Stimulated activated naive B cell treated with anti-CD40 and anti-IgM and Interleukin-4, amounts not matched to agents 10 μg/mL and 1 μg/mL and 100 μg/mL, for 72 hours (primary cell): ENCODE data around the gene HOXB5.

ENCODE experiments used
- ATAC-seq, 2 donors: fragments of 150-1000 bp; cut with Tn5 transposase; replicated peaks; 2 replicates each; pipeline ENCODE4 v1.10.0; 2021; ENCODE audit warnings: moderate library complexity in 1 of 2
- DNase-seq: peaks from one replicate; pipeline ENCODE4 v3.0.0; 2021
- H3K27ac Mint-ChIP-seq: one replicate; pipeline ENCODE4 v1.8.0; 2022; ENCODE audit warnings: mild to moderate bottlenecking, mixed read lengths
- H3K27me3 Mint-ChIP-seq, 2 donors: one replicate each; pipeline ENCODE4 v1.8.0; 2022; ENCODE audit warnings: mixed read lengths in 2 of 2
- H3K36me3 Mint-ChIP-seq, 2 donors: one replicate each; pipeline ENCODE4 v1.8.0; 2022; ENCODE audit warnings: mixed read lengths in 2 of 2, mild to moderate bottlenecking in 1 of 2
- H3K4me1 Mint-ChIP-seq, 2 donors: one replicate each; pipeline ENCODE4 v1.8.0; 2022; ENCODE audit warnings: mixed read lengths in 2 of 2, mild to moderate bottlenecking in 1 of 2
- H3K4me3 Mint-ChIP-seq, 2 donors: one replicate each; pipeline ENCODE4 v1.8.0; 2022; ENCODE audit warnings: mild to moderate bottlenecking in 2 of 2, mixed read lengths in 2 of 2, moderate library complexity in 1 of 2
- H3K9me3 Mint-ChIP-seq, 2 donors: one replicate each; pipeline ENCODE4 v1.8.0; 2022; ENCODE audit warnings: mixed read lengths in 2 of 2, mild to moderate bottlenecking in 1 of 2

The HOXB5 gene

GRCh38 chr17:48624544-48625494 lies 31.2 kb upstream of the HOXB5 start:
- H3K36me3 Mint-ChIP-seq, result no peaks in the 10 kb centered on the region
- ATAC-seq (peak; percentile 24 to 29), DNase-seq (no peak)
- peaks cover 74 to 94% of the 10 kb centered on the region in 2 donors for H3K27me3 Mint-ChIP-seq
- peak overlapping the region; percentile 78 to 89 for H3K4me3 Mint-ChIP-seq
- H3K27ac Mint-ChIP-seq, result peak overlapping the region; percentile 51
- no peaks in the 10 kb centered on the region for H3K9me3 Mint-ChIP-seq
- H3K4me1 Mint-ChIP-seq, result peaks cover 9 to 20% of the 10 kb centered on the region in 2 donors

GRCh38 chr17:48624118-48624517 lies 30.5 kb upstream of the HOXB5 start:
- Mint-ChIP-seq H3K4me1 (peaks cover 12 to 27% of the 10 kb centered on the region in 2 donors), H3K27ac (peak overlapping the region; percentile 51), H3K27me3 (peaks cover 74 to 94% of the 10 kb centered on the region in 2 donors), H3K36me3 (no peaks in the 10 kb centered on the region), H3K9me3 (no peaks in the 10 kb centered on the region), H3K4me3 (no peak overlapping the region)
- ATAC-seq (no peak), DNase-seq (no peak)

- peaks cover 71 to 95% of the 10 kb centered on the region in 2 donors for H3K27me3 Mint-ChIP-seq
- no peak overlapping the region for H3K27ac Mint-ChIP-seq
- no peaks in the 10 kb centered on the region for H3K36me3 Mint-ChIP-seq
- DNase-seq, result no peak
- H3K9me3 Mint-ChIP-seq, result no peaks in the 10 kb centered on the region
- no peak for ATAC-seq
- no peak overlapping the region for H3K4me3 Mint-ChIP-seq
- H3K4me1 Mint-ChIP-seq, result peaks cover 13 to 32% of the 10 kb centered on the region in 2 donors
Measured at GRCh38 chr17:48623583-48623982, 30.0 kb upstream of the HOXB5 start.

- H3K27ac Mint-ChIP-seq, result no peak overlapping the region
- no peak overlapping the region for H3K4me3 Mint-ChIP-seq
- peaks cover 17 to 38% of the 10 kb centered on the region in 2 donors for H3K4me1 Mint-ChIP-seq
- H3K36me3 Mint-ChIP-seq, result no peaks in the 10 kb centered on the region
- no peaks in the 10 kb centered on the region for H3K9me3 Mint-ChIP-seq
- DNase-seq (no peak), ATAC-seq (no peak)
- H3K27me3 Mint-ChIP-seq, result peaks cover 71 to 95% of the 10 kb centered on the region in 2 donors
Measured at GRCh38 chr17:48622857-48623256, 29.3 kb upstream of the HOXB5 start.

GRCh38 chr17:48621410-48622392 lies 28.1 kb upstream of the HOXB5 start:
- H3K4me1 Mint-ChIP-seq, result peaks cover 16 to 44% of the 10 kb centered on the region in 2 donors
- H3K4me3 Mint-ChIP-seq, result no peak overlapping the region

GRCh38 chr17:48620461-48621139 lies 27.0 kb upstream of the HOXB5 start:
- no peak overlapping the region for H3K4me3 Mint-ChIP-seq
- H3K27me3 Mint-ChIP-seq, result peaks cover 71 to 94% of the 10 kb centered on the region in 2 donors
- H3K9me3 Mint-ChIP-seq, result no peaks in the 10 kb centered on the region
- no peak overlapping the region for H3K27ac Mint-ChIP-seq
- ATAC-seq (no peak), DNase-seq (no peak)
- H3K36me3 Mint-ChIP-seq, result no peaks in the 10 kb centered on the region
- H3K4me1 Mint-ChIP-seq, result peaks cover 12 to 34% of the 10 kb centered on the region in 2 donors

More at GRCh38 chr17:48621410-48622392, 28.1 kb upstream of the HOXB5 start:
- Mint-ChIP-seq H3K36me3 (no peaks in the 10 kb centered on the region), H3K27ac (no peak overlapping the region), H3K27me3 (peaks cover 73 to 95% of the 10 kb centered on the region in 2 donors), H3K9me3 (no peaks in the 10 kb centered on the region)
- DNase-seq, result no peak
- ATAC-seq, result no peak

GRCh38 chr17:48619826-48620449 lies 26.4 kb upstream of the HOXB5 start:
- Mint-ChIP-seq H3K36me3 (peaks cover 0 to 3% of the 10 kb centered on the region in 2 donors), H3K4me1 (peaks cover 12 to 33% of the 10 kb centered on the region in 2 donors), H3K27ac (peak overlapping the region; percentile 92), H3K9me3 (no peaks in the 10 kb centered on the region), H3K4me3 (peak overlapping the region in 1 of 2 donors; percentile 49), H3K27me3 (peaks cover 74 to 96% of the 10 kb centered on the region in 2 donors)
- no peak for DNase-seq
- ATAC-seq, result no peak

- peak overlapping the region; percentile 73 for H3K27ac Mint-ChIP-seq
- H3K36me3 Mint-ChIP-seq, result peaks cover 0 to 7% of the 10 kb centered on the region in 2 donors
- peak overlapping the region; percentile 12 to 44 for H3K4me3 Mint-ChIP-seq
- H3K9me3 Mint-ChIP-seq, result no peaks in the 10 kb centered on the region
- ATAC-seq (peak; percentile 55 to 63), DNase-seq (peak; percentile 70)
- H3K27me3 Mint-ChIP-seq, result peaks cover 85 to 97% of the 10 kb centered on the region in 2 donors
- H3K4me1 Mint-ChIP-seq, result peaks cover 21 to 49% of the 10 kb centered on the region in 2 donors
Measured at GRCh38 chr17:48618256-48618896, 24.8 kb upstream of the HOXB5 start.

- no peak for DNase-seq
- H3K4me3 Mint-ChIP-seq, result no peak overlapping the region
Measured at GRCh38 chr17:48617471-48618255, 24.1 kb upstream of the HOXB5 start.

GRCh38 chr17:48616717-48617470 lies 23.3 kb upstream of the HOXB5 start:
- H3K27ac Mint-ChIP-seq, result no peak overlapping the region
- ATAC-seq (no peak), DNase-seq (no peak)
- H3K4me3 Mint-ChIP-seq, result peak overlapping the region in 1 of 2 donors; percentile 26
- peaks cover 0 to 7% of the 10 kb centered on the region in 2 donors for H3K36me3 Mint-ChIP-seq
- no peaks in the 10 kb centered on the region for H3K9me3 Mint-ChIP-seq
- H3K4me1 Mint-ChIP-seq, result peaks cover 29 to 64% of the 10 kb centered on the region in 2 donors
- H3K27me3 Mint-ChIP-seq, result peaks cover 81 to 96% of the 10 kb centered on the region in 2 donors

More at GRCh38 chr17:48617471-48618255, 24.1 kb upstream of the HOXB5 start:
- H3K27me3 Mint-ChIP-seq, result peaks cover 84 to 97% of the 10 kb centered on the region in 2 donors
- ATAC-seq, result no peak
- peaks cover 25 to 56% of the 10 kb centered on the region in 2 donors for H3K4me1 Mint-ChIP-seq
- H3K36me3 Mint-ChIP-seq, result peaks cover 0 to 7% of the 10 kb centered on the region in 2 donors
- peak overlapping the region; percentile 73 for H3K27ac Mint-ChIP-seq
- no peaks in the 10 kb centered on the region for H3K9me3 Mint-ChIP-seq

- Mint-ChIP-seq H3K27me3 (peaks cover 81 to 96% of the 10 kb centered on the region in 2 donors), H3K9me3 (no peaks in the 10 kb centered on the region), H3K27ac (peak overlapping the region; percentile 81), H3K4me3 (peak overlapping the region in 1 of 2 donors; percentile 29), H3K4me1 (peaks cover 34 to 71% of the 10 kb centered on the region in 2 donors), H3K36me3 (peaks cover 0 to 7% of the 10 kb centered on the region in 2 donors)
- DNase-seq (no peak), ATAC-seq (no peak)
Measured at GRCh38 chr17:48615963-48616716, 22.6 kb upstream of the HOXB5 start.
